HG03135 (cell line): Measurements from ENCODE around the gene LRMDA.

ENCODE experiments used
- ATAC-seq: cut with Tn5 transposase; IDR thresholded peaks from one replicate; pipeline ENCODE4 v1.9.1; 2021; ENCODE audit warnings: mild to moderate bottlenecking, moderate library complexity; ENCODE audit not compliant: unreplicated experiment

Gene LRMDA

DNA sequence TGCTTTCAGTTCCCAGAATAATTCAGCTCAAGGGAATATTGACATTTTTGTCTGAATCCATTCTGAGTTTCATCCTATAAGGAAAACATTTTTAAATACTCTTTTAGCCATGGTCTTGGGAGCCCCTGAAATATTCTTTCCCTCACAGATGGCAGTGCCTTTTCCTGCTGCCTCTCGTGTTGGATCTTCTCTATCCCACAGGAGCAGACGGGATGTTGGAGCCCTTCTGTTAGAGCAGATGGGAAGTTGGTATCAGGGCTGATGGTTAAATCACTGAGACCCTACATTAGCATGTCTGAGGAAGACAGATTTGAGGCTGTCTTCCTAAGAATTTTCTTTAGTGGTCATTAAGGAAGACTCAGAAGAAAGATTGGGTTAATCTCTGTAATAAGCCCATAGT lies 737.8 kb downstream of the LRMDA start:
- ATAC-seq = no peak

DNA sequence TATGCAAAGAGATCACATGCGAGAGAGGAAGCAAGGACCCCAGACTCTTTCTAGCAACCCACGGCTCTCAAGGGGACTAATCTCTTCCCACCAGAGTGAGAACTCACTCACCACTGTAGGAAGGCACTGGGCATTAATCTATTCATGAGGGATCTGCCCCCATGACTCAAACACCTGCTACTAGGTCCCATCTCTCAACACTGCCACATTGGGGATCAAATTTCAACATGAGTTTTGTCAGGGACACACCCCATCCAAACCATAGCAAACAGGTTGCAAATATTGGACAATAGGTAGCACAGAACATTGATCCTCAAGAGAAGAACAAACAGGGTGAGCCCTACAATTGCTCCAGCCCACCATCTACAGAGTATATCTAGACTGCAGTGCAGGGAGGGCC lies 740.6 kb downstream of the LRMDA start:
- ATAC-seq = no peak

DNA sequence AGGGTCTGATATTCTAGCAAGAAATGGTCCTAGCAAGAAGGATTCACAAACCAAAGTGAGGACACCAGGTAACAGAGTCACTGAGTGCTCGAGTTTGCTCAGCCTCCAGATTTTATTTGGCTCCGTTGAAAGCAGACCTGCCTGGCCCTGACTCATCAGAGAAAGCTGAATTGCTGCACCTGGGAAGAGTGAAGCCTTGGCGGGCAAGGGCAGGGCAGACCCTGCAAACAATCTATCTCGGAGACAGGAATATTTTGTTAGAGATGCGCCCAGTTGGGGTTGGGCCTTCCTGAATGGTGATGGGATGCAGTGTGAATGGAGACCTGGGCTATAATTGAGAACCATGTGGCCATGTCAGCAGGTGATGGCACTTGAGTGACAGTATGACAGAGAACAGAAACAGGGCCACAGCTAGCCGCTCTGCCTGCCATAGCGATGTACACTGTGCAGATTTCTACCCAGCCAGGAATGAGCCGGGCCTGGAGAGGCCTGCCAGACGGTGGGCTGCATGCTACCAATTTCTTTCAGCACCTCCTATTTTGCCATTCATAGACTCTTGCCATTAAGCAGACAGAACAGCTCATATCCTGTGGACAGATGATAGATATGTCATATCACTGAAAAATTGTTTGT lies 744.2 kb downstream of the LRMDA start:
- no peak for ATAC-seq

DNA sequence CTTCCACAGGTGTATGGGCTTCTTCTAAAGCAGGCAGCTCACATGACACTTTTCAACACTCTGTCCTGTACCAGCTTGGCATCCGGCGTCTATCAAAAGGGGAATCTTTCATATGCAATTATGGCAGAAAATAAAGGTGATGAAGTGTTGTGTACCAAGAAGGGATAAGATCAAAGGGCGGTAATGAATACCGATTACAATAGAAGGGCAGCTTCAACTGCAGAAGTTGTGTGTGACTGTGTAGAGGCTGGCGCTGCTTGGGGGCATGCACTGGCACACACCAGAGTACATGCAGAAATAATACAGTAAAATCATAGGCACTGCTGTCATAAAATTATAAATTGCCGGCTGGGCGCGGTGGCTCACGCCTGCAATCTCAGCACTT lies 744.7 kb downstream of the LRMDA start:
- ATAC-seq = no peak

DNA sequence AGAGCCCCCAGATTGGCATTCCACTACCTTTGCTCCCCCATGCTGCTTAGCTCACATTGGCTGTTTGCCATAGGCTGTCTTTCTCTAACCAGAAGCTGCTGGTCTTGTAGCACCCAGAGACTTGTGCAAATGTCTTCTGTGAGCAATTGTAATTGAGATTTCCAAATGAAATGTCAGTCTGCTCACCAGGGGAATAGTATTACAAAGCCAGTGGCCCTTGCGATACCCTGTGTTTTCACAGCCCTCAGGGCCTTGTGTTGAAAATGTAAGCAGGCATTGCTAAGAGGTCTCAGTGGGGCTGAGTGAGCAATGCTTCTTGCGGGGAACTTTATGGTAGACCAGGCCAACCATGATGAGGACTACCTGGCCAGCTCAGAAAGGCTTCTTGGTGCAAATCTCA lies 746.5 kb downstream of the LRMDA start:
- no peak for ATAC-seq

DNA sequence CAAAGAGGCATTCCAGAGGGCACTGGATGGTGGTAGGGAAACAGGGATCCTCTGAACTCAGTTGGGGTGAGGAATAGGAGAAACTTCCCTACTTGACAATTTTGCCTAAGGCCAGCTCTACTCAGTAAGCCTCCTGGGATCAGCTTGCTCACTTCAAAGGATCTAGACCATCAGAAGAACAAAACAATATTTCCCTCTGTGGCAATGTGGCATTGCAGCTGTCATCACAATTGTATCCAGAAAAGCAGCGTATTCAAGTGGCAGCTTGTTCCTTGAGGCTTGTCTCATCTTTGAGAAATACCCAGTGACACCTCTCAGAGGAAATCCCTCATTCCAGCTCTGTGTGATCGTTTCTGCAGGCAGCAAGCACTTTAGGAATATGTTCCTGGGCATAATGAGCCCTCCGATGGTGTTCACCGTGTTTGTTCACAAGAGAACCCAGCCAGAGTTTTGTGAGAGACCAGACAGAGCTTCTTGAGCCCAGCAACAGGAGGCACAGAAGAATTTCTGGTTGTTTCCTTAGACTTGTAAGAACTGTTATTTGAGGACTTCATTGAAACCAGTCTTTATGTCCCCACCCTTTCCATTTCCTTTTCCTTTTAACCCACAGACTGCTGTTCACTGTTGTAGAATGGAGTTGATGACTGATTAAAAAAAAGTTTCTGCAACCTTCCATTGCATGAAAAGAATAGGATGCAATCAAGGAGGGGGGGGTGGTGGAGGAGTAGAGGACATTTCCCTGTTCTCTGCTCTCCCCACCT lies 747.3 kb downstream of the LRMDA start:
- ATAC-seq = no peak

DNA sequence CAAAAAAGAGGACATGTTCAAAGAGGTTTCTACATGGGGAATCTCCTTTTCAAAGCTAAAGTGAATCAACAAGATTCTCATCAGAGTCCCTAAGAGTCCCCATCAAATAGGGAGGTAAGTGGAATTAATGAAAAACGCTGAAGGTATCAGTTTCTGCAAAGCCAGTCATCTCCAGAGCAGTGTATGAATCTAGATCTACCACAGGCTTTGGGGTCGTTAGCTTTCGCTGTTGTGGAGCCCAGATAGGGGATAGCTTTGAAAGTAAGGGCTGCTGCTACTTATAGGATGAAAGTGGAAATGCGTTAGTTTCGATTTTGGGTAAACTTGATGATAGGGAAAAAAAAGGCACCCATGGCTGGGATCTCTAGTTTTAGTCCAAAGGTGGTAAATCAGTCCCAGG lies 748.4 kb downstream of the LRMDA start:
- no peak for ATAC-seq

DNA sequence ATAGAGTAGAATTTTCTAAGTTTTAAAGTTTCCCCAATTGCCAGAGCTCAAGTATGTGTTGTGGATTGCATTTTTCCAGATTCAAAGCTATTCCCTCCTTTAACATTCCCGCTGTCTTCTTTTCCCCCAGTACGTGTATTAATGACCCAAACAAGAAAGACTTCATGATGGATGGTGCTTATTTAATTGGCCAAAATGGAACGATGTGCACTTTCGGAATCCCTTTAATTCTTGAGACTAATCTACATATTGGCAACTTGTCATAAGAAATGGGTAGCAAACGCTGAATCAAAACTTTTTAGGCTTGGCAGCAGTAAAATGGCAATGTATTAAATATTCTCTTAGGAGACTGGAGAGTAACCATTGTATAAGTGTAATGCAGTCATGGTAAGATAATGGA lies 753.2 kb downstream of the LRMDA start:
- ATAC-seq = no peak

DNA sequence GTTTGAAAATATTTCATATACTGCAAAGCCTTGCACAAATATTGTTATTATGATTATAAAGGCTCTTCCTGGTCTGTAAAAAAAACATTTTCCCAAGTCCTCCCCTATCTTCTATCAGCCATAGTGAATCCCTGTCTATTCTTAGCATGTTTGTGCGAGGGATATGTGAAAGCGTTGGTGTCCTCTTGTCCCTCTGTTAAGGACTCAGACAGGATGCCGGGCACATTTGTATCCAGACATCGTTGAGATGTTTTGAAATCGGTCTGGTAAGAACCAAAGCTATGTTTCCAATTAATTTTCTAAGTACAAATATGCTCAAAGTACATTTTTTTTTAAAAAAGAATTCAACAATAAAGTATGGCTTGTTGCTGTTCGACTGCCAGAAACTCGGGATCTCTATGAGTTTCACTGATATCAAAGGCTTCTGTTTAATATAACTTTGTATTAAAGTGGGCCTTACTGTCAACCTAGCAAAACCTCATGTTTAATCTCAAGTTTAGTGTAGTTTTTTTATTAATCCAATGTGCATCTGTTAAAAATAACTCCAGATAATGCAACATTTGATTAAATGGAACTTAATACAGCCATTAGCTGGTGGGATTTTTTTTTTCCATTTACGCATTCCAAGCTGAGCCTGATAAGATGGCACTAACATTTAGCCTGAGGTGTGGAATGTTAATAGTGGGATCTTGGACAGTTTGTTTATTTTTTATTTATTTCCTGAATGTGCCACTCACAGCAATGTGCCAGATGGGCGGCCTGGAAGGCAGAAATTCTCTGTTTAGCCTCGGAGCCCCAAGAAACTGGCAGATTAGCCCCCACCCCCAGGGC lies 754.3 kb downstream of the LRMDA start:
- ATAC-seq = no peak

DNA sequence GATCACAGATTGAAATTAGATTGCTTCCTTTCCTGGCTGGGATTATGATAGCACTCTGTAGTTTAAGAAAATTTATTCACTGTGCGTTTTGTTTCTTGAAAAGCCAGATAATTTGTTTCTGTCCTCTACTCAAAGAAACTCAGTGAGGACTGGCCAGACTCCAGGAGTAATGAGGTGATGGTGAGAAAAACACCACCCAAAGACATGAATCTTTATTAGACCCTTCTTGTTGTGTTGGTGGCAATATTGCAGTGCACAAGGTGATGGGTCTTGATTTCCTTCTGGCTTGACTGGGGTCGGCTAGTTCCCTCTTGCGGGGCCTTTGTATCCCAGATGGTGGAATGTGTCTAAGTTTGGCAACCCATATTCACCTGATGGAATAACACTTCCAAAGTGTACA lies 756.8 kb downstream of the LRMDA start:
- no peak for ATAC-seq

DNA sequence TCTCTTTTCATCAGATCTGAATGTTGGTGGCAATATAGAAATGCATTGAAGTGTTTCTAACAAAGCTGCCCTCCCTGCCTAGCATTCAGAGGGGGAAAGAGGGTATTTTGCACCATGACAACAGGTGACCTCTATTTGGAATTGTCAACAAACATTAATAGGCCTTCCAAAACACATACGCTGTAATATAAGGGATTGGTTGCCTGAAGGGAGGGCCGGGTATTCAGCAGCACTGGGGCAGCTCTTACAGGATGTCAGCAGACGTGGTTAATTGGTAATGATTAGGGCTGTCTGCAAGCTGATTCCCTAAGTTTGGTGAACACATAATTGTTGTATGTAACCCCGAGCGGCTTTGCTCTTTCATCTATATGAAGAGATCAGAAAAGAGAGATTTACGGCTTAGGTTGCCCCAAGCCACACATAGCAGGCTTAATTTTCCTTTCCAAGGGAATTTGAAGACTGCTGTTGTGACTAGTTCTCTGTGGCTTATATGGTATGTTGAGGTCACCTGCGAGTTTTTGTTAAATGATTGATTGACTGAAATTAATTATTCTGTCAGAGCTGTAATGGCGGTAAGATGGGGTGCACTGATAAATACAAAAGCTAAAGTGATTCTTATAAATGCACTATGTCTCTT lies 759.3 kb downstream of the LRMDA start:
- ATAC-seq = no peak

DNA sequence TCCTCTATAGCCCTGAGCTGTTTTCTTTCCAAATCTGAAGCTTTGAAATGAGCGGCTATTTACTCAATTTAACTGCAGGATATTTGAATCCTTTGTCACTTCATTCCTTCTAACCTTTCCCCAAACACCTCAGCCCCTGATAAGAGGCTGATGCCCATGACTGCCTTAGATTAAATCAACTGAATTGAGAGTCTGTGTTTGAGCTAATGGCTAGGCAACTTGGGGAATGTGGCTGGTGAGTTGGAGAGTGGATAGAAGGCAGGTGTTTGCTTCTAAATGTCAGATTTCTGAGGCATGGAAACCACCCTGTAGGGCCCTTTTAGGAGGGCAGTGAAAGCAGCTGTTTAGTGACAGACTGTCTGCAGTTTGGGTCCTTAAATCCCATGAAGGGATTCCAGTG lies 759.9 kb downstream of the LRMDA start:
- no peak for ATAC-seq

DNA sequence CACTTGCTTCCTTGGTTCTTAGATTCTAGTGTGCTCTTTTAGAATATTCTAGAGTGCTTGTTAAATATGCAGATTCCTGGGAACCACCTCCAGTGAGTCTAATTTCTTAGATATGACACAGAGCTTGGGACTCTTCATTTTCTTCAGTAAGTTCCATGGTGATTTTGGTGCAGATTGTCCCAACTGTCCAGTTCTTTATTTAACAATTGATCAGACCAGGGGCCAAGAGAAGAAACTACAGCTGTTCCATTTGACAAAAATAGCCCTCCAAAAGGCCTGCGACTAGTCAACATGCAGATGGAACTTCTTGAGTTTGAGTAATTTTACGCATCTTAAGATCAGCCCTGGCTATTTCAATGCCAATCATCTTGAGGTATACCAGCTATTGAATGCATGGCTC lies 760.7 kb downstream of the LRMDA start:
- ATAC-seq = no peak

DNA sequence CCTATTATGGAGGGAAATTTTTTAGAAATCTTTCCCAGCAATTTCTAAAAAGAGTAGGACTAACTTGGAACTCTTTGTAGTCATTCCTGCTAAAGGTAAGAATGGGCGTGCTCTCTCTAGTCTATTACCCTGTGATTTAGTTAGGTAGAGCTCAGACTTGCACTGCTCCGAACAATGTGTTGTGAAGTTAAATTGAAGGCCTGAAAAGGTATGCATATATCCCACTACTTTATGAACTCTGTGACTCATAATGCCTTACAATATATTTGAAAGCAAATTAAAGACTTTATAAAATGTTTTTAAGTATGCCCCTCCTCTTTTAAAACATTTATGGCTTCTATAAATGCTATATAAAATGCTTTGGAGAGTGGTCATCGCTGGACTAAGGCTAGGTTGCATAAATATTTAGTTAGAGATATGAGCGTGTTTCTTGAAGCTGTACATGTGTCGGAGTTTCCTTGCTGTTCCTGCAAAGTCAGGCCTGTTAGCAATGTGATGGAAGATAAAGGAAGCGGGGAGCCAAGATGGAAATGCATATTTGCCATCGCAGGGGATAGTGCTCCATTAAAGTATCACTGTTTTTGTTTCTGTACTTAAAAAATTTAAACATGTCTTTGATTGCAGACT lies 761.4 kb downstream of the LRMDA start:
- no peak for ATAC-seq

DNA sequence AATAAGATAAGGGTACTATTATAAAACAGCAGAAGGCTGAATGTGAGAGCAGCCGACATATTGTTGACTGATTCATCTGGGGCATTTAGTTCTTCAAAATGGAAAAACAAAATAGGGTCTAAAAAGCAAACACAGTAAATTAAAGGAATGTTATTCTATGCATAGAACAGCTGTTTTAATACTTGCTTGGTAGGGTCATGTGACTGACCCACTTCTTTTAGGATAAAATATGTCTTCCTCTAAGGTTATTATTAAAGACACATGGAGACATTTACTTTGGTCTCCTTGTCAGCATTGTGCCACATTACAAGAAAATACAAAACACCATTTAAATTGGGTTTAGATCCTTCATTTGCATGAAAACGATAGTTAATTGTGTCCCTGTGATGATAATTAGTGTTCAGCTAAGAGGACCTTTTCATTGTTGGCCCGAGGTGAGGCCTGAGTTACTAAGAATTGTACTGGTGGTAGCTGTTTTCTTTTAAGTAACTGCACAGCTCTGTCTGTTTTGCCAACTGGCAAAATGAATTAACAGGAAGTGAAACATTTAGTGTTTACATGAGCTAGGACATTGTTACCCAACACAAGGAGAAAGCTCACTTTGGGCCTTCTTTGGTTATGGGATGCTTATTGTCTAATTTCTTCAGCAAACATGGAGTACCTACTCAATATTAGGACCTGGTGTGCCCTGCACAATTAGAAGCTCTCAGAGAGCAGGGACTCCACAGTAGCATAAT lies 764.4 kb downstream of the LRMDA start:
- no peak for ATAC-seq

DNA sequence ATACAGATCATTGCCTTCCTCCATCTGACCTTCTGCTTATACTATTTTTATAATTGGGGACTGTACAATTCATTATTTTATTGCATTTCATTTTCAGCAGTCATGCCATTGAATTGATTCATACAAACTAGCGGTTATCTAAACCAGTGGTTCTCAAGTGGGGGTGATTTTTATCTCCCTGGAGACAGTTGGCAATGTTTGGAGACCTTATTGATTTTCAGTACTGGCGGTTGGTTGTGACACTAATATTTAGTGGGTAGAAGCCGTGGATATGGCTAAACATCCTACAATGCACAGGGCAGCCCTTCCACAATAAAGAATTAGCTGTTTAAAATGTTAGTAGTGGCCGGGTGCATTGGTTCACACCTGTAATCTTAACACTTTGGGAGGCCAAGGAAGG lies 765.9 kb downstream of the LRMDA start:
- no peak for ATAC-seq

DNA sequence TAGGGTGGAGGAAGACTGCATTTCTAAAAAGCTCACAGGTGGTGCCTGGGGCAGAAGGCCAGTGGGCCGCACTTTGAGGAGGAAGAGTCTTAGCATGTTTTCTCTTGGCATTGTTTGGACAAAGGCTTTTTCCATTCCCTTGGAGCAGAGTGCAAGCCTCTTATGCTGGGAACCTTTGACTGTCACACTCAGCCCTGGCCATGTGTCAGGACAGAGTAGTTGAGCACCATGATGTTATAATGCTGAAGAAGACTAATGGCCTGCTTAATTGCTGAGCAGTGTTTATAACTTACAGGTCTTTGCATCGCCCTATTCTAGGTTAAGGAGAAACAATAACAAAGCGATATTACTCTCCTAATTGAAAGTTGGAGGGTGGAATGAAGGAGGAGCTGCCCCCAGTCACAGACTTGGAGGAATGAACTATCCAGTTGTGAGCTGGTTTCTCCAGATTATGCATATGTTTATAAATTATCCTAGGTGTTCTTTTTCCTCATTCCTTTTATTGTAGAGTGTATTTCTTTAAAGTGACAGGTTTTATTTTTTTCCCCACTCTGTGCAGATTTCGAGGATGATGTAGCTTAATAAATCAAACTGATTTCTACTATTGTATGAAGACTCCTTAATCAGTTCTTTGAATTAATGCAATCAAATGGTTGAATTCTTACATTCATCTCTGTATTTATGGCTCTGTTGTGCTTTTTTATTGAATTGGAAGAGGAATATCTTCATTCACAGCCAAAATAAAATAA lies 767.0 kb downstream of the LRMDA start:
- no peak for ATAC-seq

DNA sequence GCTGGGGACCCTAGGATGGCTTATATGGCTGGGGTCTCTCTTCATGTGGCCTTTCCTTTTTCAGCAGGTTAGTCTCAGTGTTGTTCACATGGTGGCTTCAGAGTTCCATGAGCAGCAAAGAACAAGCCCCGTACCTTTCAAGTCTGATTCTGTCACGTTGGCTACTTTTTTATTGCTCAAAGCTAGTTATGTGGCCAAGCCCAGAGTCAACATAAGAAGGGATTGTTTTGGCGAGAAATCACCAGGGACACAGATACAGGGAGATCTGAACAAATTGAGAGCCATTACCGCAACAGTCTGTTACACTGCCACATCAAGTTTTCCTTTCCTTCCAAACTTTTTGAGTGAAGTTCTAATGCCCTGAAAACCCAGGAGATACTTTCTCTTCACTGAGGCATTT lies 770.5 kb downstream of the LRMDA start:
- no peak for ATAC-seq

DNA sequence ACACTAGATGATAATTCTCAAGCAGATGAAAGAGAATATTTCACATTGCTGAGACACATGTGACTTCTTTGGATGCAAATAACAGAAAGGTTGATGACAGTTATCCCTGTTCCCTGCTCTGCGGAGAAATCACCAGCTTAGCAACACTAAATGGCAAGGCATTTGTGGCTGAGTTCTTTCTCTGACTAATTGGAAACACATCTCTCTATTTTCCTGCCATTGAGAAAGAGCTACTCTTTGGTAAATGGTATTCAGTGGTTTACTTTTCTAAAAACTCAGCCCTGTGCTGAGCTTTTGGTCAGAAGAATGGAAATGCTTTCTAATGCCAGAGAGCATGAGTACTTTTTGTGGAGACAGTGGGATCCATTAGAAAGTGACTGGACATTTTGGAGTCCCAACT lies 771.4 kb downstream of the LRMDA start:
- no peak for ATAC-seq

DNA sequence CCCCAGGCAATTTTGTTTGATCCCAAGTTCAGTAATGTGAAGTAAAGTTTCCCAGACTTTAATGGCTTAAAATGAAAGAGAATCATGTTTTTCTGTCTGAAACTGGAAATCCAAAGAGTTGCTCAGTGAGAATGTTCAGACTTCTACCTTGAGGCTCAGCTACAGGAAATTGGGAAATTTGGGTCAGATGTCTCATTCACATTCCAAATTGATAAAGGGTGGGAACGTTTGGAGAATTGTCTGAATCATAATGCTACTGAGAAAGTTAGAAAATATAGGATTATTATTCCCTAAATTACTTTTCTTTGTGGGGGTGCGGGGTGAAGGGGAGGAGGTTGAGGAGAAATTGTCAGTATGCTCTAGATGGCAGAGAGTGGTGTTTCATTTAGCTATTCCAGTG lies 773.9 kb downstream of the LRMDA start:
- no peak for ATAC-seq
